ENCODE measurements around the gene ATE1.
"Not testable (repeated sequence)": the region's sequence is repeated elsewhere in the genome, so short reads cannot be mapped to it uniquely, and the experiment has no call there.

The ATE1 gene

DNA sequence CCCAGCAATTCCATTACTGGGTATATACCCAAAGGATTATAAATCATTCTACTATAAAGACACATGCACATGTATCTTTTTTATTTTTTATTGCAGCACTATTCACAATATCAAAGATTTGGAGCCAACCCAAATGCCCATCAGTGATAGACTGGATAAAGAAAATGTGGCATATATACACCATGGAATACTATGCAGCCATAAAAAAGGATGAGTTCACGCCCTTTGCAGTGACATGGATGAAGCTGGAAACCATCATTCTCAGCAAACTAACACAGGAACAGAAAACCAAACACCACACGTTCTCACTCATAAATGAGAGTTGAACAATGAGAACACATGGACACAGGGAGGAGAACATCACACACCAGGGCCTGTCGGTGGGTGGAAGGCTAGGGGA, 228.1 kb downstream of the ATE1 start:
- not testable (repeated sequence) for DNase-seq (ENCODE audit: extremely low read depth in 1 of 2, low read depth in 1 of 2)

GRCh38 chr10:121698902-121699301, 228.9 kb downstream of the ATE1 start:
- DNase-seq (ENCODE audit: extremely low read depth in 1 of 2, low read depth in 1 of 2), result no peak

DNA sequence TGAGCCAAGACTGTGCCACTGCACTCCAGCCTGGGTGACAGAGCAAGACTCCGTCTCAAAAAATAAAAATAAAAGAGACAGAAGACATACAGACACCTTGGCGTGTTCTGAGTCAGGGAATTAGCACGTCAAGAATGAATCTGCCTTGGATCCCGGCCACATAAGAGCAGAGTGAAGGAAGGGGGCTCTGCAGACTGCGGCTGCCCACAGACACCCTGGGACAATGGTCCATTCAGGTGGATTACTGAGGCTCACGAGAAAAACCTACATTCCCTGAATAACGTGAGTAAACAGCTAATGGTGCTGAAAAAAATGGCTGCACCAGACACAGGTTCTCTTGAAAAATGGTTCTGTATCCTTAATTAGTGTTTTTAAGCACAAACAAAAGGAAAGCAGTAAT, 229.5 kb downstream of the ATE1 start:
- no peak for DNase-seq (ENCODE audit: extremely low read depth in 1 of 2, low read depth in 1 of 2)

- peak in 1 of 2 donors; percentile 17 for DNase-seq (ENCODE audit: extremely low read depth in 1 of 2, low read depth in 1 of 2)
These were observed 231.0 kb downstream of the ATE1 start for GRCh38 chr10:121696854-121697253.

GRCh38 chr10:121695731-121696464, 231.9 kb downstream of the ATE1 start:
- no peak for DNase-seq (ENCODE audit: extremely low read depth in 1 of 2, low read depth in 1 of 2)

DNA sequence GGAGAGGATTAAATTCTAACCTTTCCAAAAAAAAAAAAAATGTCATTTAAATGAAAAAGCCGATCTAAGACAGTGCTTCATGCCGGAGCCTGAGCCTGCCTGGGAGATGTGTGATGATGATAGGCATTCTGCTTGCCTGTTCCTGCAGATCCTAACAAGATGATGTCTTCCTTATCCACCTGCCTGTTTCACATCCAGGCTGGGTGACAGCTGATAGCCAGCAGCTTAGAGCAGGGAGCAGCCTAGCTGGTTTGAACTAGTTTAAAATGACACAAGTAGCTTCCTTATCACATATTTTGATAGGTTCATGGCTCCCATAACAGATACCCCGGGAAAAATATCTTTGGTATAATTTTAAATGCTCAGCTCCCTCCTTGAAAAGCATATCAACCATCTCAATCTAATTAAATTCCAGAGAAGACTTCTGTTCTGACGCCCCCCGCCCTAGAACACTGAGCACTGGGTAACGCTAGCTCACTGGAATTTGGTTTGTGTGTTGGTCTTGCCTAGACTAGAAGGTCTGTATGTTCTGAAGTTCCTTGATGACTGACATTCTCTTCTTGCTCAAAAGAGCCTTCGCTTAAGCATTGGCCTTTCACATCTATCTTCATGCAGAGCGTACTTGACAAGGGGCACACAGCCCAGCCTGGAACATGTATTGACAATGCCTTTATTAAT, 232.7 kb downstream of the ATE1 start:
- no peak for DNase-seq (ENCODE audit: extremely low read depth in 1 of 2, low read depth in 1 of 2)

GRCh38 chr10:121694327-121694965, 233.4 kb downstream of the ATE1 start:
- no peak for DNase-seq (ENCODE audit: extremely low read depth in 1 of 2, low read depth in 1 of 2)

DNA sequence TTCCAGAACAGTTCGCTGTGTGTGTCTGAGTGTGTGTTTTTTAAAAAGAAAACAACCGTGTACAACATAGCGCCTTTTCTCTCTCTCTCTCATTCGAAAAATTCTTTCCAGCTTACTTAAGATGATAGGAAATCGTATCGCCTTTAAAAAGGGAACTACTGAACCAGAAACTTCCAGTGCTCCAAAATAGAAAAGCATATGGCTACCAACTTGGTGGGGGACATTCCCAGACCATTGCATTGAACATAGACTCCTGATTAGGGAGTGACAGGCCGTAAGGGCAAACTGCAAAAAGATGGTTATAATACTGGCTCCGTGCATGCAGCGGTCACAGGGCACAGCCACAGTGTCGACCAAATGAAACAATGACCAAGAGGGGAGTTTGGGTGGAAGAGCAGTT, 235.2 kb downstream of the ATE1 start:
- no peak for DNase-seq (ENCODE audit: extremely low read depth in 1 of 2, low read depth in 1 of 2)

DNA sequence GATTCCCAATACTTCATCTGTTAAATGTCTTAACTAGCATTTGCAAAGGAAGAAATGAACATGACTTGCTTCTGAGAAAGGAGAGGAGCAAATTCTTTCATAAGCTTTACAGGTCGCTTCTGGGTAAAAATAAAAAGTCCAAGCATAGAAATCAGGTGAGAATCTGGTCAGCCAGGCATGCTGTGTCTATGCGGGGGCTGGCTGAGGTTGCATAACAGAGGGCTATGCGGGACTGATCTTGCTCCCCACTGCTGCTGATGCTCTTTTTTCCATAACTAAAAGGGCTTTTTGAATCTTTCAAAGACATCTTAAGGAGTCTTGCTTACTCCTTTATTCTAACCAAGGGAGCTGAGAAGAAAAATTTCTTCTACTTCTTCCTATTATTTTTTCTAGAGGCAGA, 236.9 kb downstream of the ATE1 start:
- no peak for DNase-seq (ENCODE audit: extremely low read depth in 1 of 2, low read depth in 1 of 2)
